K562 (cell line): Measurements from ENCODE around the gene BBOX1. TPM values are rescaled to one million over a fixed set of nuclear protein-coding genes. Genes with fewer than 3 reads are reported as not detected.

Experiments used
- ATAC-seq: fragments of 200-7000 bp; cut with Tn5 transposase; 3 replicates; pipeline ENCODE4 v1.9.1; 2020; ENCODE audit warnings: moderate library complexity
- BruUV-seq: library from RNA; stranded (reverse); fragments of 400-500 nt; replicated peaks from 2 replicates; lab custom pipeline; 2021; lab: Mats Ljungman, UMichigan
- CTCF ChIA-PET: fragments of 300-600 bp; formaldehyde crosslinking; extraction: SDS; loops from one replicate; lab custom pipeline; 2021; ENCODE audit warnings: low intra/inter-chr PET ratio; lab: Yijun Ruan, JAX
- POLR2A ChIA-PET: fragments of 300-600, 350-650 bp; sonication (Branson Sonifier 250); formaldehyde crosslinking; extraction: SDS; loops from one replicate; lab custom pipeline; 2021; ENCODE audit warnings: antibody characterized with exemption, inconsistent platforms; lab: Yijun Ruan, JAX
- DNase-seq, 4 experiments: peaks; one replicate each; pipeline versions ENCODE4 v3.0.0 to v3.0.0-alpha.2; 2011 to 2018; ENCODE audit warnings: low spot score in 3 of 4, mixed read lengths in 3 of 4; ENCODE audit errors: extremely low read depth in 1 of 4
- FAIRE-seq: peaks from 2 replicates; lab custom pipeline; 2011; peaks lifted over from hg19 to GRCh38; lab: Jason Lieb, UNC
- H2AFZ ChIP-seq: 2 replicates; pipeline ENCODE4 v1.6.0; 2011; ENCODE audit warnings: low read depth, low read length, control low read depth, inconsistent platforms
- H3K27ac ChIP-seq: fragments of 200-600 bp; 3 replicates; pipeline ENCODE4 v1.8.0; 2011; ENCODE audit warnings: low read depth, mild to moderate bottlenecking, control low read depth, inconsistent platforms, low read length, moderate library complexity, mixed read lengths; ENCODE audit errors: extremely low read depth
- H3K27me3 ChIP-seq, 2 experiments: fragments of 300-600 bp in 1 of 2; 2 replicates in 1 of 2; 3 replicates in 1 of 2; pipeline versions ENCODE4 v1.6.0 to v1.8.0; 2011; ENCODE audit warnings: inconsistent platforms in 2 of 2, low read length in 2 of 2, mild to moderate bottlenecking in 1 of 2, mixed read lengths in 1 of 2, moderate library complexity in 1 of 2; ENCODE audit not compliant: control insufficient read depth in 2 of 2, insufficient read depth in 2 of 2
- H3K36me3 ChIP-seq: fragments of 300-600 bp; 3 replicates; pipeline ENCODE4 v1.8.0; 2011; ENCODE audit warnings: mild to moderate bottlenecking, low read length, inconsistent platforms; ENCODE audit not compliant: control insufficient read depth, insufficient read depth
- H3K4me1 ChIP-seq, 2 experiments: fragments of 200-600 bp in 1 of 2; replicated peaks in 1 of 2; 2 replicates in 1 of 2; 3 replicates in 1 of 2; pipeline versions ENCODE4 v1.5.1 to v1.8.0; 2011; ENCODE audit warnings: inconsistent platforms in 2 of 2, low read length in 2 of 2, mild to moderate bottlenecking in 1 of 2, mixed read lengths in 1 of 2, moderate library complexity in 1 of 2; ENCODE audit not compliant: control insufficient read depth in 2 of 2, insufficient read depth in 2 of 2
- H3K4me2 ChIP-seq: 2 replicates; pipeline ENCODE4 v1.6.1; 2011; ENCODE audit warnings: low read length, control low read depth, inconsistent platforms, mixed read lengths; ENCODE audit not compliant: insufficient read depth
- H3K4me3 ChIP-seq: fragments of 200-600 bp; sonication (generic), shearing (Covaris generic); 2 replicates; pipeline ENCODE4 v1.5.1; 2016; ENCODE audit warnings: control low read depth, inconsistent platforms
- H3K79me2 ChIP-seq: fragments of 200-600 bp; 3 replicates; pipeline ENCODE4 v1.8.0; 2011; ENCODE audit warnings: low read length, inconsistent platforms; ENCODE audit not compliant: control insufficient read depth, insufficient read depth
- H3K9ac ChIP-seq, 2 experiments: 2 replicates each; pipeline versions ENCODE4 v1.6.0 to v1.6.1; 2011; ENCODE audit warnings: low read depth in 2 of 2, low read length in 2 of 2, control low read depth in 1 of 2, inconsistent platforms in 1 of 2, mild to moderate bottlenecking in 1 of 2, mixed read lengths in 1 of 2; ENCODE audit not compliant: insufficient read depth in 1 of 2
- H3K9me1 ChIP-seq: one replicate; pipeline ENCODE4 v1.6.0; 2011; ENCODE audit warnings: inconsistent platforms, mild to moderate bottlenecking, low read length, moderate library complexity; ENCODE audit not compliant: control insufficient read depth, insufficient read depth
- H3K9me3 ChIP-seq: replicated peaks from 2 replicates; pipeline ENCODE4 v1.5.1; 2011; ENCODE audit warnings: low read depth, low read length, inconsistent platforms; ENCODE audit not compliant: control insufficient read depth, insufficient read depth
- H4K20me1 ChIP-seq: replicated peaks from 2 replicates; pipeline ENCODE4 v1.6.1; 2011; ENCODE audit warnings: low read length, inconsistent platforms, mixed read lengths; ENCODE audit not compliant: control insufficient read depth, insufficient read depth
- ARHGAP35 ChIP-seq: fragments of 450-650 bp; IDR thresholded peaks from 2 replicates; pipeline ENCODE4 v1.6.1; 2018; ENCODE audit not compliant: partially characterized antibody
- BRCA1 ChIP-seq, 2 experiments: fragments of 450-650 bp in 1 of 2; sonication (generic) in 1 of 2; formaldehyde crosslinking in 1 of 2; IDR thresholded peaks; 2 replicates each; pipeline versions ENCODE4 v1.5.0 to v1.6.1; 2017 to 2020; ENCODE audit warnings: mild to moderate bottlenecking in 1 of 2, missing genetic modification reagents in 1 of 2
- CCNT2 ChIP-seq: IDR thresholded peaks from 2 replicates; pipeline ENCODE4 v1.6.1; 2011; ENCODE audit warnings: borderline replicate concordance, low read depth, mild to moderate bottlenecking, moderate library complexity, mixed read lengths, low read length; ENCODE audit not compliant: insufficient read length; ENCODE audit errors: extremely low read depth
- FOXK1 ChIP-seq: sonication (generic); formaldehyde crosslinking; IDR thresholded peaks from 2 replicates; pipeline ENCODE4 v1.8.0; 2022; ENCODE audit warnings: missing genetic modification reagents, mild to moderate bottlenecking, borderline replicate concordance
- HDAC8 ChIP-seq: fragments of 450-650 bp; IDR thresholded peaks from 2 replicates; pipeline ENCODE4 v1.6.1; 2016; ENCODE audit warnings: mild to moderate bottlenecking, missing genetic modification characterization, moderate library complexity, missing compliant biosample characterization
- JUND ChIP-seq, 2 experiments: IDR thresholded peaks; 2 replicates in 1 of 2; 3 replicates in 1 of 2; pipeline ENCODE4 v1.6.1; 2011; ENCODE audit warnings: borderline replicate concordance in 2 of 2, low read depth in 2 of 2, low read length in 2 of 2, improper control_type of control experiment in 1 of 2, missing biosample characterization in 1 of 2, missing genetic modification characterization in 1 of 2, missing genetic modification reagents in 1 of 2
- KLF16 ChIP-seq: IDR thresholded peaks from 2 replicates; pipeline ENCODE4 v1.6.1; 2016; ENCODE audit warnings: antibody characterized with exemption
- ZBTB40 ChIP-seq, 2 experiments: fragments of 450-650 bp in 1 of 2; sonication (generic) in 1 of 2; formaldehyde crosslinking in 1 of 2; IDR thresholded peaks; 2 replicates each; pipeline versions ENCODE4 v1.7.1 to v1.9.0; 2016 to 2022; ENCODE audit warnings: inconsistent platforms in 1 of 2, mild to moderate bottlenecking in 1 of 2, missing genetic modification reagents in 1 of 2
- ZNF175 ChIP-seq: fragments of 200-800 bp; sonication (Bioruptor generic); IDR thresholded peaks from 2 replicates; pipeline ENCODE4 v1.6.1; 2016; ENCODE audit warnings: low read depth, mild to moderate bottlenecking, missing genetic modification characterization, missing compliant biosample characterization
- ZNF511 ChIP-seq: sonication (generic); formaldehyde crosslinking; IDR thresholded peaks from 2 replicates; pipeline ENCODE4 v1.8.0; 2022; ENCODE audit warnings: mild to moderate bottlenecking, missing genetic modification reagents
- ZNF655 ChIP-seq: fragments of 250-450 bp; sonication (Bioruptor Pico); IDR thresholded peaks from 2 replicates; pipeline ENCODE4 v1.5.0; 2021
- WGBS: fragments of 100-300 bp; shearing (Covaris generic); methylation state at CpG from one replicate; pipeline ENCODE4 v1.1.6; 2016; ENCODE audit warnings: low coverage, mixed read lengths; ENCODE audit not compliant: insufficient coverage; ENCODE audit errors: missing lambda C conversion rate; 5-methylcytosine and 5-hydroxymethylcytosine counted together
- in situ Hi-C: fragments of 300-500 bp; cut with MboI; formaldehyde crosslinking; loops from 4 replicates; pipeline ENCODE4 v1.15.0; 2018; ENCODE audit warnings: inconsistent platforms, mixed read lengths
- intact Hi-C: fragments of 100-400 bp; cut with micrococcal nuclease; formaldehyde crosslinking; loops from 2 replicates; pipeline ENCODE4 v1.14.2; 2022
- polyA plus RNA-seq, 8 experiments: library from polyadenylated mRNA; depleted of rRNA in 4 of 8; stranded (reverse) in 5 of 8; unstranded in 3 of 8; fragments of >200 nt; fragmentation: Nextera tagmentation in 2 of 8; fragmentation: Illumina TruSeq in 1 of 8; extraction: Ambion mirVana in 2 of 8; extraction: Trizol in 1 of 8; gene quantifications; 2 replicates each; pipeline versions ENCODE4 v1.2.1 to v1.2.3, GENCODE V29; 2011 to 2014; ENCODE audit warnings: inconsistent platforms in 1 of 8, missing spikeins in 1 of 8
- total RNA-seq, 7 experiments: library from RNA; depleted of rRNA in 6 of 7; stranded (reverse); fragments of >200 nt in 6 of 7; fragmentation: Illumina TruSeq in 2 of 7; extraction: Trizol in 2 of 7; gene quantifications; 2 replicates each; pipeline versions ENCODE4 v1.2.1 to v1.2.3, GENCODE V29; 2011 to 2021; ENCODE audit warnings: low replicate concordance in 1 of 7

Gene BBOX1
- total and polyA plus RNA-seq, 9 of the 15 experiments (the other 6 are each of a cell fraction or from before 2014, with no cell fraction given) = not detected

- in situ Hi-C loops = no loop called here
- Histone ChIP-seq H3K79me2 (no peaks in the 10 kb centered on the region), H2AFZ (no peak overlapping the region), H3K9ac (no peak overlapping the region), H3K4me3 (no peak overlapping the region), H3K9me1 (no peaks in the 10 kb centered on the region), H4K20me1 (no peaks in the 10 kb centered on the region), H3K4me2 (no peak overlapping the region), H3K36me3 (no peaks in the 10 kb centered on the region), H3K27ac (no peak overlapping the region), H3K4me1 (no peaks in the 10 kb centered on the region), H3K9me3 (no peaks in the 10 kb centered on the region), H3K27me3 (no peaks in the 10 kb centered on the region)
- ChIA-PET POLR2A (no interaction called here), CTCF (no interaction called here)
- WGBS = 0% methylated on average over 1 of the region's 1 CpG
- ATAC-seq (no peak), FAIRE-seq (no peak), DNase-seq (no peak)
- no TSS peak for BruUV-seq
- intact Hi-C loops = no loop called here
- TF ChIP-seq ZNF655 (CRISPR knock-in tag) (no peak), BRCA1 (IDR thresholded peaks at IDR 0.05) (no peak), BRCA1 (CRISPR knock-in tag; IDR thresholded peaks at IDR 0.05) (no peak), CCNT2 (no peak), KLF16 (no peak), HDAC8 (tag) (no peak), ZNF175 (no peak), FOXK1 (CRISPR knock-in tag) (no peak), ZBTB40 (IDR thresholded peaks at IDR 0.05) (no peak), ZBTB40 (CRISPR knock-in tag; IDR thresholded peaks at IDR 0.05) (no peak), ARHGAP35 (no peak), JUND (IDR thresholded peaks at IDR 0.05; ENCODE audit: borderline replicate concordance, low read depth, low read length) (no peak), JUND (tag; IDR thresholded peaks at IDR 0.05; ENCODE audit: borderline replicate concordance, low read depth, low read length) (no peak), ZNF511 (CRISPR knock-in tag) (no peak)
Observed at GRCh38 chr11:27095887-27096286, 55.3 kb downstream of the BBOX1 start.
